Inferior parietal cortex (tissue), 1 donor: ENCODE results near the gene ARHGAP15.

Source experiments
- DNase-seq: peaks from one replicate; pipeline ENCODE4 v3.0.0-alpha.2; 2016; ENCODE audit errors: extremely low spot score

The ARHGAP15 gene

DNA sequence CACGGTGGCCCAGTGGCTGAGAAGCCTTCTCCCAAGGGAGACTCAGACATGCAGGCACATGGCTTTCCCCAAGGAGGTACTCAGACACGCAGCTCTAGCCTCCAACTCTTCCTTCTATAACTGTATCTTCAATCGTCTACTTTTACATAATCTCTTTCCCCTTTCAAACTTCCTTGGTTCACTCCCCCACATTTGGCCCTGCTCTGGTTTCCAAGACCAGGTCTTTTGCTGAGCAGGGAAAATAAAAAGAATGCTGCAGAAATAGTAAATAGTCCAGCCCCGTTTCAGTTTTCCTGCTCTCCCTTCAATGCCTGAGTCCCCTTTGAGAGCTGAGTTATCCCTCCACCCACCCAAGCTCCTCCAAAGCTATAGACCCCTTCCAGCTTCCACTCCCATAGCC is 635.0 kb downstream of the ARHGAP15 start:
- DNase-seq: no peak

DNA sequence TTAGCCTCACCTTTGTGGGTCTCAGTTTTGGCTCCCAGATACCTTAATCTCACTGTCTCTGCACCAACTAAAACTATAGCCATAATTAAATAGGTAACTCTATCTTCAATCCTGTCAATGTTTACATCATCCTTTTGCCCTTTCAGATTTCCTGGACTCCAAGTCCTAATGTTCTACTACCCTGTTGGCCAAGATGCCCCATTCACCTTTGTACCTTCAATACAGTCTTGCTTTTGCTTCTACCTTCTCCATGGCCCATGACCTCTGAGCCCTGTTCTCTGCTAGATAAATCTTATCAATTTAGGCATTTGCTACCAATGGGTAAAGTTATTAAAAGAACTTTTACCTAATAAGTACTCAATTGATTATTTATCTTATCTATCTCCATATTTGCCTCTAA is 635.5 kb downstream of the ARHGAP15 start:
- DNase-seq: no peak

DNA sequence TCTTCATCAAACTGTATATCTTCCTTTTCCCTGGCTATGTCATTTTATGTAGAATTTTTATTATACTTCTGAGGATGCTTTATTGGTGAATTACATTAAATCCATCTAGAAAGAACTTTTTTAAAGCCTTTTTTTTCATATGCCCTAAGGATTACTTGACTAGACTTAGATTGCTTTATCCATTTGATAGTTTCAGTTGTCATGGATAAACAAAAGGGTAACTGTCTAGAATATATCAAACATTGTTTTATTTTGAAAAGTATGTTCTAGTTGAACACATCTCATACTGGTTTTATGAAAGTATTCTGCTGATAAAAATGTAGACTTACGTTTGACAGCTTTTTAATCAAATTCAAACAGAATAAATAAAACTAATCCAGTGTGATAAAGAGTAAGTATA is 639.8 kb downstream of the ARHGAP15 start:
- DNase-seq: no peak

DNA sequence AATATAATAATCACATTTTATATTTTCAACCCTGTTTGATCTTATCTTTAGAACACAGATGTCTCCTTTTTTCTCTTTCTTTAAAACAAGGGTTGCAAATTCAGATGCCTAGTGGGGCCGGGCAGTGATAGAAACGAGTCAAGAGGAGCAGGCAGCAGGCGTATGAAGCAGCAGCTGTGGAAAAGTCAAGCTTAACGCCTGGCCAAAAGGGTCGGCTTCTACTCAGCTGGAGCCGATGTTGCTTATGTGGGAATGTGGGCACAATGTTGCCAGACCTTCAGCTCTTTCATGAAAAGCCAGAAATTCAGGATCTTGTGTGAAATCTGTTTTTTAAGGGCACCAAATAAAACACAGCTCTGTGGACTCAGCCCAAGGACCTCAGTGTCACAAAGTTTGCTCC is 642.7 kb downstream of the ARHGAP15 start:
- no peak for DNase-seq

DNA sequence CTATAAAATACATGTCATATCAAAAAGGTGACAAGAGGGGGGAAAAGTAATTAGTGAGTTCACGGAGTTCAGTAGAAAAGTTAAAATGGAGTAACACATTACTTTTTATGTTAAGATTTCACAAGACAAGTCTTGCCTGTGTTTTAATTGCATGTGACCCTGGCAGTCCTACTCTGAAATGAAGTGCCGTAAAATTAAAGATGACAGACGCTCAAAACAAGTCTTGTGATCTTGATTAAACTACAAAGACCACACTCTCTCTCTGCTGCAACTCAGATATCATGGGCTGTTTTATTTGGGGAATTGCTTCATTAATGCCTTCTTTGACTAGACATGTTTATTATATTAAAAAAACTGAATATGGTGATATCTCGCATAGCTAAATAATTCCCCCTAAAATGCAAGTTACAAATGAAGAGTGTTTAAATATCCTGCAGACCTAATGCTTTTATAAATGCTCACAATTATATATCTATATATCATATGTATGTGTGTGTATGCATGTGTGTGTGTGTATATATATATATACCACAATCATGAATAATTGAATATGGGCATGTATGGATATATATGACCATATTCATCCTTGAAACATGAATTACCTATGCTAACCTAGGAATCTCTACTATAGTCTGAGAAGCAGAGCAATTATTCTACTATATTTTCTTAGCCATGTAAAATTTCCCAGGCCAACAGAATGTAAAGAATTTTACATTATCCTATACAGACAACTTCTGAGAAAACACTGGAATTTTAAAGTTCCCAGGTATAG is 647.5 kb downstream of the ARHGAP15 start:
- DNase-seq: no peak

DNA sequence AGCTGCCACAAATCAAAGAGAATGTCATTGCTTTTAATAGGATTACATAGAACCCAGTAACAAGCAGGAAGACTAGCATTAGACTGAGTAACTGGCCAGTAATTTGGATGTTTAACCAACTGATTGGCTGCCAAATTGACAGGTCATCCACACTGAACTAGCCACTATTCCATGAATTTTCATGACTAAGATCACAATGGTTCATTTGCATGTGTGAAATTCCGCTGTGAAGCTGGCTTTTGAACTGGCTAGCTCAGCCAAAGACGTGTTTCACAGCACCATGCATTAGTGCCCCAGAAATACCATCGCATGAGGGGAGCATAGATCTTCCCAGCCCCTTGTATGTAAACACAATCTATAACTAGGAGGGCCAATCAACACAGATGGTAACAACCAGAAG is 649.8 kb downstream of the ARHGAP15 start:
- DNase-seq: no peak

DNA sequence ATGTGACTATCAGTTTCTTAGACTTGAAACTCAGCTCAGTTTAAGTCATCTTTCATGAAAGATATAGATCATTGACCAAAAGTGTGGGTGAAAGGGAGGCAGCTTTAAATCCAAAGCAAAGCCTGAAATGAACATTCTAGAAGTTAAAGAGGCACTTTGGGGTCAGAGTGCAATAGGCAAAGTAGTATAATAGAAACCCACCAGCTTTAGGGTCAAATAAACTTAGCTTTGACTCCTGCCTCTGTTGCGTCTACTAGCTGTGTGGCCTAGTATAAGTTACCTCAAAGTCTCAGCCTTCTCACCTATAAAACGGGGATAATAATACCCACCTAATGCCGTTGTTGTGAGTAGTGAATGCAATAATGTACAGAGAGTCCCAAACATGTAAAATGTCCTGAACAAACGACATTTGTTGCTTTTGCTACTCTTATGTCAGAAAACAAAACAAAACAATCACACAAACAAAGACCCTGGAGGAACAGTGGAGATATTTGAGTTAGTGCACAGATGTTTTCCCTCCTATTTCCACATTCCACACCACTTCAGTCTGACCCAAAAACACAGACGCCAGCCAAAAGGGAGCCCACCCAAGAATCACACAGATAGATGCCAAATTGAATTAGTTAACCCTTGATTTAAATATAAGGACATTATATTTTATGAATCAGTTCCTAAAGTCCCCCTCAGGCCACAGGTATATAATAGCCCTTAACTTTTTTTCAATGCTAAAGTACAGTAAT is 657.0 kb downstream of the ARHGAP15 start:
- no peak for DNase-seq

DNA sequence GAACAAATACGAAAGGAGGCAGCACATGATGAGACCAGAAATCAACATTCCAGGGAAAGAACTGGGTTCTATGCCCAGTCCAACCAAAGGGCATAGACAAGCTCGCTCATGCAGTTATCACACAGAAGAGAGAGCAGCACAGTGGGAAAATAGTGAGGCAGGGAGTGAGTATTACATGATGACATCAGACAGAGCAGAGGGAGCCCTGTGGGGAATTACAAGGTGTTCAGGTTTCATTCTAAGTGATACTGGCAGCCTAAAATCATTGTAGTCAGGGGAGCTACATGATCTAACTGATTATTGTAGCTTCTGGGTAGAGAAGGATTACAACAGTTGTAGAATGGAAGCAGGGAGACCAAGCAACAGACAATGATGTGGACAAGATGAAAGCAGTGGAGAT is 658.5 kb downstream of the ARHGAP15 start:
- DNase-seq: no peak

DNA sequence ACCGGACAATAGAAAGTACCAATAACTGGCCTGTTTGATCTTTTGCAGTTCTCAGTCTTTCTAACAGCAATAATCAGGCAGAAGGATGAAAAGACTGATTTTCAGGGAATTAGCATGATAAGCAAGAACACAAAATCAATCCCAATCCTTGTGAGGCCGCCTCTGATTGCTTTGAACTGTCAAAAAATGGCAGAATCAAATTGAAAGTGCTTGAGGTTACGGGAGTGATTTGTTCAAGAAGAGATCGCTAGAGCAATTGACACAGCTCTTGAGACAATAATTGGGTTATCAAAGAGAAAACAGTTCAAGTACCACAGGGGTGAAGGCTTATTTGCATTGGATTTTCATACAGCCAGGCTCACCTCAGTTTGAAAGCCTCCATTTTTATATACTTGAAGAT is 663.4 kb downstream of the ARHGAP15 start:
- DNase-seq: no peak

DNA sequence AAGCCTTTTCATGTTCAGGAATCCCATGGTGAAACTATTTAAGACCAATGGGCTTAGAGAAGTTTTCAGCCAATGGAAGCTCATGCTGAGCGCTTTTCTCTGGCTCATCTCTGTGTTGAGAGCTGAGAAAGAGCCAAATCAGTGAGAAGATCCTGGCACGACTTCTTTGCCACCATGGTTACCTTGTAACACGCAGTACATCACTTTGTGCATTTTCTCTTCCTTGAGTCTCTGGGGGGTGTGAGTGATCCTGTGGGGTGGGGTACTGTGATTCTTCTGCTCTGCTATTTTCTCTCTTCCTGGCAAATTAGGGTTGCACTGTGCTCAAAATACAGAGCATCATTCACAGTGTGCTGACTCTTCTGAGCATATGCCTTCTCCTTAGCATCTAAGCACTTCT is 664.2 kb downstream of the ARHGAP15 start:
- DNase-seq: no peak

DNA sequence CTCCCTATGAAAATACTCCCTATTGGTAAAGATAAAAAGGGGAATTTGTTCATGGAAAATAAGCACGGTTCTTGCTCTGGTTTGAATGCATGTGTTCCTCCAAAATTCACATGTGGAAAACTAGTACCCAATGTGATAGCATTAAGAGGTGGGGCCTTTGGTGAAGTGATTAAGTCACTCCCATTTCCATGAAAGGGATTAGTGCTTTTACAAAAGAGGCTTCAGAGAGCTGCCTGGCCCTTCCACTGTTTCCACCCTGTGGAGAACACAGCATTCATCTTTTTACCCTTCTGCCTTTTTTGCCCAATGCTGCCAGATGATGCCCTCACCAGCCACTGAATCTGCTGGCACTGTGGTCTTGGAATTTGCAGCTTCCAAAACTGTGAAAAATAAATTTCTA is 666.8 kb downstream of the ARHGAP15 start:
- DNase-seq: no peak

DNA sequence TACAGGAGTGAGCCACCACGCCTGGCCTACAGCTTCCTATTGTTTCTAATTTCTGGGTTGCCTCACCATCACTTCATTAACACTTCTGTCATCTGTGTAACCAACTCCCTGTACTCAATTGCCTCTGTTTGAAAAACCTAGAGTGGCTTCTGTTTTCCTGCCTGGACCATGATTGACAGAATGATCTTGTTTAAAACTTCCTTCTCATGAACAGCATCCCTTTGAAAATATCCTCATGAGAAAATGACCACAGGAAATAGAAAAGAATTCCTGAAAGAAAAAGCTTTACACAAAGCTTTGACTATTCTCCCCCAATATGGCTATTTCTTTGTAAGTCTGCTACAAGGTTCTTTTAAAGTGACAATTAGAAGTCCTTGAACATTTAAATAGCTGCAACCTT is 672.3 kb downstream of the ARHGAP15 start:
- DNase-seq: no peak

DNA sequence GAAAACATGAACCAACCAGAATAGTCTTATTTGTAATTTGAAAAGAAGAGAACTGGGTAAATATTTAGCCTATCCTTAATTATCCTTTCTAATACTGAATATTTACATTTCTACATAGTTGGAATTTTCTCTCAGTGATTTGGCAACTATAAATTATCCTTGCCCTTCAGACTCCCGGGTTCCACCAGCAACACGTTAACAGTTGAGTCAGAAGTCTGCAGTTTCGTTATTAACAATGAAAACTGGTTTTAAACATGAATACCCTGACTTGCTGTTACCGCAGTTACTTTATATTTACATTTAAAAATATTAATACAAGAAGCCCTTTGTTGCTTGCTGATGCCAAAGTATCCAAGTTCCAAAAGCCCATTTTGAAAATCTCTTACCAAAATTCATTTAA is 673.0 kb downstream of the ARHGAP15 start:
- no peak for DNase-seq

DNA sequence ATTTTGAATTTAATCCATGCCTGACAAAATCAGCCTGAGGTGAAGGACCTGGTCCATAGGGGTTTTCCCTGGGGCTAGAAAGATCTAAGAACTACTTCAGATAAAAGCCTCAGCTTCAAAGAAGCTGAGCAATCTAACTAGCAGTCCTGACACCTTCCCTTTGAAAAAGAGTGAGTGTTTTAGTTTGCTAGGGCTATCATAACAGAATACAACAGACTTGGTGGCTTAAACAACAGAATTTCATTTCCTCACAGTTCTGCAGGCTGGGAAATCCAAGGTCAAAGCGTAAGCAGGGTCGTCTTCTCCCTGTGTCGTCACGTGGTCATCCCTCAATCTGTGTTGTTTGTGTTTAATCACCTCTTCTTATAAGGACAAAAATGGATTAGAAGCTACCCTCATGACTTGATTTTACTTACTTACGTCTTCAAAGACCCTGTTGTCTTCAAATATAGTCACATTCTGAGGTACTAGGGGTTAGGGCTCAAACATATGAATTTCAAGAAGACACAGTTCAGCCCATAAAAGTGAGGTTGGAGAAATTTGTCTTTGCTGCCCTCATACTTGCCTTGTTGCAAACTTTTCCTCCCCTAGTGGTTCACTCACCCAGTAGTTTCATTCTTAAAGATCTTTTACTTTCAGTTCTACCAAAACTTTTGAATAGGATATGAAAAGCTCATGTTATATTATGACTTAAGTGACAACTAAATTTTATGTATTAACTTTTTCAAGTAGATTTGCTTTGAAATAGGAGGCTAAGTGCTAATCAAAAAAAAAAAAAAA is 673.8 kb downstream of the ARHGAP15 start:
- no peak for DNase-seq

DNA sequence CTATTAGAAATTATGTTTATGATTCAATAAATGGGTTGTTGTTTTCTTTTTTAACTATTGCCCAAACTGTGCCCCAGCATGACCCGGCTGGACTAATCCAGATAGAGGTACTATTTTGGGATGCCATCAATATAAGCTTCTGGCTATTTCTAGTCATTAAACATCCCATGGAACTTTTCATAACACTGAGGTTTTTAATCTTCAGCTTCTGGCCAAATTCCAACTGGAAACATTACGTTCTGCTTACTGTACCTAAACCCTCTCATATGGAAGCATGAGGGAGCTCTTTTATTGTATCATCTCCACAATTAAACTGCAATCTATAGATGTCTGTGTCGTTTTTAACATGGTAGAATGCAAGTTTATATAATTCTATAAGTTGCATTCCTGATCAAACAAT is 674.7 kb downstream of the ARHGAP15 start:
- no peak for DNase-seq

DNA sequence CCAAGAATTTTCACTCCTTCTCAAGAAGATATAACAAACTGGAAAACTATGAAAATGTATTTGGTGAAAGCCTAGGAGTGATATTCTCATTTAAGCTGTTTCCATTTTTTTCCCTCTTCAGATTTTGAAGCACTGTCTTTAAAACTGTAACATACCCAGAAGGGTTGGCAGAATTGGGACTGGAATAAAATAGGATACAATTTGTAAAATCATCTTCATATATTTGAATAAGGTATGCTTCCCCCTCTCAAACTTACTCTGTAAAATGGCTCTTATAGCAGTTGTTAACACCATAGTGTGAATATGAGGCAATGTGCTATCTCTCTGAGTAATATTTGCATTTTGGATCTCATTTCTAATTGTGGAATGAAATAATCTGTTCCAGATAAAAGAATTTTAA is 676.4 kb downstream of the ARHGAP15 start:
- DNase-seq: no peak

DNA sequence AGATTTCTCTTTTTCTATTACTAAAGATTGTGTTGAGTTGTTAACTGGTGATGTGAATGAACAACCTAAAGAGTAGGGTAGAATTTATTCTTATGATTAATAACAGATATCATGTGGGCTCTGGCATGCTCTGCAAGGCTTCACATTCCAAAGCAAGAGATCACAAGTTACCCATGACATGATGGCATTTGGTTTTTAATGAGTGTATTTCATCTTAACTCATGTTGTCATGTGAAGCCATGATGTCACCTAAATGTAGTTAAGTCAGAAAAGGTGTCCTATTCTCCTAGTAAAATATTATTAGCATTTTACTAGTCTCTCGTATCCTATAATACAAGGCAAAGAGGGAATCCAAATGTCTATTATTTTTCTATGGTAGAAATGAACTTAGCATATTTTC is 678.0 kb downstream of the ARHGAP15 start:
- DNase-seq: no peak

DNA sequence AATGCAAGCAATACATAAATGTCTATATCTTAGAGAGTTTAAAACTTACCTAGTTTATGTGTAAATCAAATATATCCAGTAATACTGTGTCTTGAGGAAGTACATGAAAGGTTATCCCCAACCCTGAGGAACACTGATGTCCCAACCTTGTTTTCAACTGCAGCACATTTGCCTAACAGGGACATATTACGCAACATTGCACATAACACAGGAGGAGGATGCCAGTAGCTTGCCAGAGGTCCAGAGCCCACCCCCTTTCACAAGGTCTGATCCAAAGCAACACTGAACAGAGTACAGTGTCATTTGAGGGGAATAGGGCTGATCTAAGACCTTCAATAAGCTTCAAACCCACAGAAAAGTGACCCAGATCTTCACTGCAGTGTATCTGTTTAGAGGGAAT is 678.5 kb downstream of the ARHGAP15 start:
- DNase-seq: no peak

DNA sequence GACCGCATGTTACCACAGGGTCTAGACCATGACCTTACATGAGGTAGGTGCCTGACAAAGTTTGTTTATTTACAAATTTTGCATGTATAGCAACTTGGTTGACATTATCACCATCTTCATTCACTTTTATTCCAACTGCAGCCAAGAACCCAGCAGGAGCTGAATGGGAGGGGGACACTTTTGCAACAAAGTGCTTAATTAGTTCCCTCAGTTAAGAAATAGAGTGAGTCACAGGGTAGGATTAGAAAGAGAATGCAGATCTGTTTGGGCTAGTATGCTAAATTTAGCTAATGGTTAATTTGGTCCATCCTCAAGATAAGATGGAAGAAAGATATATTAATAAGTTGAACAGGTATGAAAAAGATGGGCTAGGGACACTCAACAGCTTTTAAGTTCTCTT is 678.9 kb downstream of the ARHGAP15 start:
- DNase-seq: no peak

DNA sequence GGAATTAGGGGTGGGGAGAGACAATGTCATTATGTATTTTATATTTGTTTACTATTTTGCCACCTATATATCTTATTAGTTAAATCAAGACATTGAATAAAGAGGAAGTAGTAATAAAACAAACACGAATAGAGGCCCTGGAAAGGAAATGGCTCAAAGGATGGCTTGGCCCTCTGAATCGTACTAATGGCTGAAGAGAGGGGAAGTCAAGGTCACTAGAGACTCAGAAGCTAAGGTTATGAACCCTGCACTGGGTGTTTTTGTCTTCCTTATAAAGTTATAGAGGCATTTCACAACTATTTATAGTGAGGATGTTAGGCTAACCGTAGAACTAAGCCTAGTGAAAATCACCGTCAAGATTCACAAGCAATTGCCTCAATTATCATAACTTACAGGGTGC is 685.9 kb downstream of the ARHGAP15 start:
- no peak for DNase-seq

DNA sequence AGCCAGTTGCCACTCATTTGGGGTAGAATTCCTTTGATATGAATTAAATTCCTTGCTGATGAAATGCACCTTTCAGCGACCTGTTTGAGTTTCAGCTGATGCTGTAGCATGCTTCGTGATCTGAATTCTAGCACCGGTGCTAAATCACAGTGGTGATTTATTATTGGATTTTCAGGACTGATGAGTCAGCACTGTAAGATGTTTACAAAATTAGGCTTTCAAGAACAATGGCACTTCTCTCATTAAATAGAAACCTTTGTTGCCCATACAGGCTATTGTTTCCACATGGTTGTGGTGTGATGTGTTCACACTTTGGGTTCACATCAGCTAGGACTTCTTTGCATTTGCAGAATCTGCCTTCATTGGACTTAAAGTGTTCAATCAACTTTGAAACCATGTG is 687.7 kb downstream of the ARHGAP15 start:
- DNase-seq: no peak
